T-helper 2 cell (primary cell): ENCODE results near the gene RAB11FIP4.

ENCODE experiments used
- DNase-seq, 5 experiments: peaks; one replicate each; pipeline versions ENCODE4 v3.0.0 to v3.0.0-alpha.2; 2012 to 2022

Gene RAB11FIP4

DNA sequence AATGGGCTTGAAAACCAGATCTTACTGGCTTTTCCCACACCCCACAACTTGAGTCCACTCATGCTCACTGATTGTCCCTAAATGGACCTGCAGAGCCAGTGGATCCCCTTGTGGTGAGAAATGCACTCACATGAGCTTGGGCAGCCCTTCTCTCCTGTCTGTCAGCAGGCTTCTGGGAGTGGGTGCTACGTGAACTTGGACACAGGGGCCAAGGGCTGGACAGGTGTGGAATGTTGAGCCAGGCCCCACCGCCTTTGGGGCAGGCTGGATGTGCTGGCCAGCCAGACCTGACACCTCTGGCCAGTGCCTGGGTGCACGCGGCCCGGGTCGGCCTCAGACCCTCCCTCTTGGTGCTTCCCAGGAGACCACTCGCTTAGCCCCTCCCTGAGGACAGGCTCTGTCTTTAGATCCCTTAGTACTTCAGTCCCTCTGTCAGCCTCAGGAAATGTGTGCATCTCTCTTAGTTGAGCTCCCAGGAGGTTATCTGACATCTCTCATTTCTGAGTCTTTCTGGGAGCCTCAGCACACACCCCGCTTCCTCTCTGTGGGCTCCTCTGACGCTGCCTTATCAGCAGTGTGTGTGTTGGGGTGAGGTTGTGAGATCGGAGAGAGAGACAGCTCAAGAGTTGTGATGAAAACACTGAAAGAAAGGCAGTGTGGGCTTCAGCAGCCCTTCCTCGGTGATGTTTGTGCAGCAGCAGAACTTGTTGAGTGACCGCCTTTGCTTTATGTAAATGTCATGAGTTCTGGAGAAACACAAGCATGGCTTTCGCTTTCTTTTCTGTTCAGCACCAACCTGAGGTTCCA is 117.0 kb downstream of the RAB11FIP4 start:
- DNase-seq, result peak in 4 of 5 experiments; percentile 32 to 99 (median 74)

DNA sequence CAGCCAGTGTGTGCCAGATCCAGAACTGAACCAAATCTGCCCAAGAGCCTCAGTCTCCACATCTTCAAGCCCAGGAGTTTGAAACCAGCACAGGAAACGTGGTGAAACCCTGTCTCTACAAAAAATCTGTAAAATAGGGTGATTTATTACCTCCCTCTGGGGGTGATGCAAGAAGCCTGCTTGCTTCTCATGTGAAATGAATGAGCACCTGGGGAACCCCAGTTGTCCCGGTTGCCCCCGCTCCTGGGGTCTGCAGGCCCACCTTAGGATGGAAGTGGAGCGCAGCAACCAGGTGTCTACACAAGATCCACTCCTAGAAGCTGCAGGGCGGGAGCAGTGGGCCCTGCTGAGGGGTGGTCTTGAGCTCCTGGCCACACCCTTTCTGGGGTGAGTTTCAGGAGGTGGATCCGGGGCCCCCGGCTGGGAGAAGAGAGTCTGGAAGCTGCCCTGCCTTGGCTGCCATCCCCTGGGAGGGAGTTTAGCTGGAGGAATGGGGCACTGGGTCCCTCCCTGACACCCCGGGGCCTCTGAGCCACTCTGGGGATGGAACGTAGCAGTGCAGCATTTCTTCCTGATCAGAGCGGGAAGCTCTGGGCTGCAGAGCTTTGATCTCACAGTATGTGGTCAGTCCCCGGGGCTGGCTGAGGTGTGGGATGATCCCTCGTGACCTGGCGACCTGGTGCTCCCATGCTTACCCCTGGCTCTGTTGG is 117.8 kb downstream of the RAB11FIP4 start:
- peak in 1 of 5 experiments; percentile 59 for DNase-seq

DNA sequence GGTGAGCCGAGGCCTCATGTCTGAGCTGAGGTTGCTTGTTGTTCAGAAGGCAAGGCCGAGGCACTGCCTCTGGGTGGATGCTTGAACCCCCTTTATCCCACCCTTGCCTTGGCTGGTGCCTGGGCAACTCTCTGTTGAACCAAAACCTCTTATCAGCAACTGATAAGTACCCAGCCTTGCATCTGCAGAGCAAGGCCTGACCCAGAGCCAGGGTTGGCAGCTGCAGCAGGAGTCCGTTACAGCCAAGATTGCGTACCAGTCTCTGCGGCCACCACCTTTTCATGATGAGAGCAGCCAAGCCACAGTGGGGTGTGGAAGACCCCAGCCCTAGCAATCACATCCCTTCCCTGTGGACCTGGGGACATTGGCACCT is 118.3 kb downstream of the RAB11FIP4 start:
- no peak for DNase-seq

DNA sequence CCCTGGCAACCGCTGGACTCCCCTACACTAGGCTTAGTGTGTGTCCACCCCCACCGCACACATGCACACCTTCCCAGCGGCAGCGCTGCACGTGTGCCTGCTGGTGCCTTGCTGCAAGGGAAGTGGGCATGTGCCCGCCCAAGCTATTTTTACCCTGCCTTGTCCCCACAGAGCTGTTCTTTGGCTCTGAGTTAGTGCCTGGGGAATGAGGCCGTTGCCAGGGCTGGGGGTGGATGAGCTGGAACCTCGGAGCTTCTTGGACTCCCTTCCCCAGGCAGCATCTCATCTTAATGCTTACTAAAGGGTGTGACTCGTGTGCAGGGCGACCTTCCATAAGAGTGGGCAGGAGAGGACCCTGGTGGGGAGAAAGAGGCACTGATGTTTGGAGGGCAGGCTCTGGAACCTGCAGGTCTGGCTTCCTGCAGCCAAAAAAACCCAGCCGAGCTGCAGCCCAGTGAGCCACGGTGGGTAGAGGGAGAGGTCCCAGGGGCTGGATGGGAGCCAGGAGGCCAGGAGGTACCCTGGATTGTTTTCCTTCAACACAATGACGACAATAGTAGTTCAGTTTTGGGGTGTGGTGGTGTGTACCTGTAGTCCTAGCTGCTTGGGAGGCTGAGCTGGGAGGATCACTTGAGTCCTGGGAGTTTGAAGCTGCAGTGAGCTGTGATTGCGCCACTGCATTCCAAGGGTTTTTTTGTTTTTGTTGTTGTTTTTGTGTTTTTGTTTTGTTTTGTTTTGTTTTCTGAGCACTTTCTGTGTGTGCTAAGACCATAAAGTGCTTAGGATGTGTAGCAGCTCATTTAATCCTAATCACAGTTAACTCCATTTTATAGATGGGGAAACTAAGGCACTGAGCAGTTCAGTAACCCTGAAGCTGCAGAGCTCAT is 119.1 kb downstream of the RAB11FIP4 start:
- peak in 1 of 5 experiments; percentile 74 for DNase-seq

DNA sequence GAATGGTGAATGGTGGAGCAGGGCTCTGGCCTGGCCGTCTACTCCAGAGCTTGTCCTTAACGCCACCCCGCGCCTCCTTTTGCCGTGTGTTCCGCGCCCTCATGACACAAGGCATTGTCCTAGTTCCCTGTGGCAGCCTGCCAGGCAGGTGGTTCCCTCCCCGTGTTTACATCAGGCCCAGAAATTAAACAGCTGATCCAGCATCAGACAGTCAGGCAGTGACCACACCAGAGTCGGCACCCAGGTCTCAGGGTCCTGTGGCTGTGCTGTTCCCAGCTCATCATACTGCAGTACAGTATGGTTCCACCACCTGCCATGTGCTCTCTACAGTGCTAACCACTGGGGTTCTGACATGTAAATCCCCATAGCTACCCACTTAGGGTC is 119.7 kb downstream of the RAB11FIP4 start:
- DNase-seq, result no peak

DNA sequence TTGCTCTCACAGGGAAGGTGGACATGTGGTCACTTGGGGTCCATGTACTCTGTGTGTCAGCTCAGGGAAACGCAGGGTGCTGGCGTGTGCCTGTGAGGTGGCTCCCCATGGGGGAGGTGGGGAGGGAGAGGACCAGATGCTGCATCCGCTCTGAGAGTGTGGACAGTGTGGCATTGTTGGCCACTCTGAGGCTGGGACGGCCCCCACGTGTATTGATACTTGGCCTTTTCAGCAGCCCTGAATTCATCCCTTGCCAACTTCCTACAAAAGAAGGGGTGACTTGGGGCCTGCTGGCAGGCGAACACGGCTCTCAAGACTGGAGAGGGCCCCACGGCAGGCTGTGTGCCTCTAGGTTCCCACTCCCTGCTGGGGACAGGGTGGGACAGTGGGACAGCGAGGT is 120.1 kb downstream of the RAB11FIP4 start:
- DNase-seq, result no peak

DNA sequence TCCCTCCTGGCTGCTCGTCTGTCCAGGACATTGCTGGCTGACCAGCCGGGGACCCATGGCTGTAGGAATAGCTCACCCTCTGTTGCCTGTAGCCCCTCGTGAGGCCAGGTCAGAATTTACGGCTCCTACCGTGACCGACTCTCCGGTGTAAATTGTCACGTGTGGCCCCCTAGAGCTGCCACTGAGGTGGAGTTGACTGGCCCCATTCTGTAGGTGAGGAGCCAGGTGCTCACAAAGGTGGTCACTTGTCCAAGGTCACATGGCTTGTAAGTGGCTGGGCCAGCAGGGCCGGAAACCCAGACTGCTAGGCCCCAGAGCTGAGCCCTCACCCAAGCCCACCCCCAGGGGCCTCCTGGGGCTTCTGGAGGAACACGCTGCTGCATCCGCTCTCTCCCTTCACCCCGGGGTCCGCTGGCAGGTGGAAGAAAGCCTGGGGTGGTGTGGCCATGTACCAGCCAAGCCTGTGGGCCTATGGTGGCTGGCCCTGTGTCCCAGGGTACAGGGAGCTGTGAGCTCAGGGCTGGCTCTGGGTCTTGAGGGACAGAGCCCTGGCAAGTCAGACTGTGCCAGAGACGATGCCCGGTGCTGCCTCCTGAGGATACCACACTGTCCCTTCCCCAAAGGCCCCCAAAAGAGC is 120.7 kb downstream of the RAB11FIP4 start:
- no peak for DNase-seq

DNA sequence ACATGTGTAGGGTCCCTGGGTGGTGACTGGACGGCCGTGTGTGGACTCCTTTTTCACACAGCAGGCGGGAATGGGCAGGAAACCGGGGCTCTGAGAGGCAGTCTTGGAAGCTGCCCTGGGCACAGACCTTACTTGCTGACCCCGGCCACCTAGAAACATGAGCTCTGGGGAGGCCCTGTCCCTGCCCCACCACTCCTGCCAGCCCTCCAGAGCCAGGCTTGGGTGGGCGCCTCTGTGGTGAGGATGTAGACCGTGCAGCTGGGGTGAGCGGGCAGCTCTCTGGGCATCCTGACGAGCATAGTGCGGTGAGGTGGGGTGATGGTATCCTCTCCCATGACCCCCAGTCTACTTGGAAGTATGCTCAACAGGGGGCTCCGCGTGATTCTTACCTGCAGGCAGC is 121.3 kb downstream of the RAB11FIP4 start:
- no peak for DNase-seq

DNA sequence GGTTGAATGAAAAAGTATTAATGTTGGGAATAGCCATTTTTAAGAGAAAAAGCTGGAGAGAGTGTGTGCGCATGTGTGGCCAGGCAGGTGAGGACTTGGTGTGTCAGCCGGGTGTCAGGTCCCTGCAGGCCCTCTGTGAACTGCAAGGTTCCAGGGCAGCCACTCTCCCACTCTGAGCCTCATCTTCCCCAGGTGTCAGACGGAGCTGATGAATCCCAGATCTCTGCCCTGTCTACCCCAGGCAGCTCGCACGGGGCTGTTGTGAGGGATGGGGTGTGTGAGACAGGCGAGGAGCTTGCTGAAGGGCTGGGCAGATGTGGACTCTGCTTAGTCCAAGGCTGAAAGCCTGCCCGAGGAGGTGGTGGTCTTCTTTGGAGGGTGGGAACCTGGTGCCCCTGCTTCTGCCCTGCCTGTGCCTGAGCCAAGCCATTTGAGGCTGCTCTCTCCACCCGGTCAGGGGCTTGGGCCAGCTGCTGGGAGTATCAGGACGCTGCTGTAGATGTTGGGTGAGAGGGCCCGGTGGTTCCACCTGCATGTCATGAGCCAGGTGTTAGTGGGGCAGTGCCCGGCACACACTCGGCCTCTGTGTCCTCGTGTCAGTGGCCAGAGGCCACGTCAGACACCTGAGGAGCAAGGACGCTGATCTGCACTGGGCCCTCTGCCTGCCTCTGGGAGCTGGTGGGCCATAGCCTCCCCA is 122.4 kb downstream of the RAB11FIP4 start:
- DNase-seq, result no peak

DNA sequence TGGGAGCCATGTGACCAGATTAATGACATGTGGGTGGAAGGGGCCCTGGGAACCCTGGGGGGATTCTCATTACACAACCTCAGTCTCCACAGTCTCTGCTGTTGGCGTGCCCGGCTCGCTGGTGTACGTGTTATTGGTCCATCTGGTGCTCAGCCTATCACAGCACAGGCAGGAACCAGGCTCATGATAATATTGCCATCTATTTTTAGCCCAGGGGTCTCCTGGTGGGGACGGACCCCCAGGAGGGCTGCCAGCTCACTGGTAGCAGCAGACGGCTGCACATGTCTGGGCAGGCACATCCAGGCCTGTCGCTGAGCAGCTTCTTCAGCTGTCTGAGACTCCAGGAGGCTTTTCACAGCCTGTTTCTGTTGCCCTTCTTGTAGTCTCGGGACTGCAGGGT is 123.8 kb downstream of the RAB11FIP4 start:
- DNase-seq, result no peak

DNA sequence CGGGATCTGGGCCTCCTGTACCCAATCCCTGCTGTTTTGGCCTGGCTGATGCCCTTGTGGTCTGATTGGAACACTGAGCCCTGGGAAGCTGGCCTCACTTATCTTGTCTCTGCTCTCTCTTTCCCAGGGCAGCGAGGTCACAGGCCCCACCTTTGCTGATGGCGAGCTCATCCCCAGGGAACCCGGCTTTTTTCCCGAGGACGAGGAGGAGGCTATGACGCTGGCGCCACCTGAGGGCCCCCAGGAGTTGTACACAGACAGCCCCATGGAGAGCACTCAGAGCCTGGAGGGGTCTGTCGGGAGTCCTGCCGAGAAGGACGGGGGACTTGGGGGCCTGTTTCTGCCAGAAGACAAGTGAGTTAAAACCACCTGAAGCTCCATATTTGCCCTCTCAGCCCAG is 126.0 kb downstream of the RAB11FIP4 start:
- no peak for DNase-seq

DNA sequence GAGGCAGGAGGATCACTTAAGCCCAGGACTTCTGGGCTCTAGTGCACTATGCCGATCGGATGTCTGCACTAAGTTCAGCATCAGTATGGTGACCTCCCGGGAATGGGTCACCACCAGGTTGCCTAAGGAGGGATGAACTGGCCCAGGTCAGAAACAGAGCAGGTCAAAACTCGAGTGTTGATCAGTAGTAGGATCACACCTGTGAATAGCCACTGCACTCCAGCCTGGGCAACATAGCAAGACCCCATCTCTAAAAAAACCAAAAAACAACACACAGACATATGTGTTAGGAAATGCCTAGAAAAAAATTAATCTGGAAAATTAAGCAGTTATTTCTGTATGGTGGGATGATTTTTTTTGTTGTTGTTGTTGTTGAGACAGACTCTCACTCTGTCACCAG is 127.0 kb downstream of the RAB11FIP4 start:
- no peak for DNase-seq

DNA sequence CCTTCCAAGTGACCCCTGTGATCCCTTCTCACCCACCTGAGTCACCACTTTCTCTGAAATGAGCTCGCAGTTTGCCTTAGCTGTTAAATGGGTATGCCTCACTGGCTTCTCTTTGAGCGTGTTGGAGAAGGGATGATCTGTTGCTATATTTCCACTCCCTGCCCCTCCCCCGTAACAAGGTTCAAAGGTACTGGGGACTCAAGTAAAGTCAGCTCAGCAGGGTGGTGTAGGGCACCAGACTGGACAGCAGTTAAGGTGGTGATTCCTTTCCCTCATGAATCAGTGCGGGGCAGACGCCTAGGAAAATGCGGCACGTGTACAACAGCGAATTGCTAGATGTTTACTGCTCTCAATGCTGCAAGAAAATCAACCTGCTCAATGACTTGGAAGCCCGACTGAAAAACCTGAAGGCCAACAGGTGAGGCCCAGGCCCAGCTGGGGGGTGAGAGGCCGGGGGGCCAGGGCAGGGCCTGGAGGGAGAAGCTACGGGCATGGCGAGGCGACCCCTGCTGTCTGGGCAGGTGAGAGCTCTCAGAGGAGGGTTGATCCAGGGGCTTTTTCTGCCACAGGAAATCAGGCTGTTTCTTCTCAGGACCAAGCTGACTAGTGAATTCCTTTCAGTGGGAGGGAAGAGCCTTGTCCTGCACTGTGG is 130.3 kb downstream of the RAB11FIP4 start:
- no peak for DNase-seq

DNA sequence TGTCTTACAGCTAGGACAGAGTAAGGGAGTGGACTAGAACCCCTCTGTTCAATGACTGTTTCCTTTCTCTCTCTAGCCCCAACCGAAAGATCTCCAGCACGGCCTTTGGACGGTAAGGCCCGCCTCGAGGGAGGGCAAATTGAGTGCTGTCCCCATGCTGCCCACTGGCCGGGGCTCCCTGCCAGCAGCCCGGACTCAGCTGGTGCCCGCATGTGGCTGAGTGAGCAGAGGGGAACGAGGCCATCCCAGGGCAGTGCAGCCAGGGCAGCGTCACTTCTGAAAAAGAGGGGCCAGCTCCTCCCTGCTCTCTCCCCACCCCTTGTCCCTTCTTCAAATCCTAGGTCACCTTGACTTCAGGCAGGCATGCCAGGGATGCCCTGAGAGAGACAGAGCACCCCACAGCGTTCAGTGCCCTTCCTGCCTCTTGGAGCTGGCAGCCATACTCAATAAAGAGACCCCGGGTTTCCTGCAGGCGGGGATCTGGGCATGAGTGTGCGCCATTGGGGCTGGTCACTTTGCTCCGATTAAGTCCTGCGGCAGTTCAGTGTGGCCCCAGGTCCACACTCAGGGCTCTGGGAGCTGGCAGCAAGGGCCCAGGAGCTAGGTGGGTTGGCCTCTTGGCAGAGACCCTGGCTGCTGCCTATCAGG is 130.9 kb downstream of the RAB11FIP4 start:
- no peak for DNase-seq

DNA sequence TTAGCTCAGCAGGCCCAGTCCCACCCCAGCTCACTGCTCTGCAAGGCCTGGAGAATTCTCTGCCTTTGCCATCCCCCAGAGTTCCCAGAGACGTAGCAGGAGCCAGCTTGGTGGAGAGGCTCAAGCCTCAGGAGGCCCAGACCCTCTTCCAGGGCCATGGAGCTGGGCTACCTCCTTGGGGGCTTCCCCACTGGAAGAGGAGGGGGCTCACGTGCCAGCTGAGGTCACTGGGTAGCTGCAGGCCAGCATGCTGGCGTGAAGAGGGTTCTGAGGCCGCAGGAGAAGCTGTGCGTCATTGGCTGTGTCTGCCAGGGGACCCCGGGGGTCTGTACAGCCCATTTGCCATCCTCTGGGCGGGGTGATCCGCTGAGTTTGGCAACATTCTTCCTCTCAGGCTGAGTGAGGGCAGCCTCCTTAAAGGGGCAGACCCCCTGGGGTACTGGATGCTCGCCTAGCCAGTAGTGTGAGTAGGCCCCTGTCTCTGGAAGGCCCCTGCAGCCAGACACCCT is 131.6 kb downstream of the RAB11FIP4 start:
- no peak for DNase-seq

DNA sequence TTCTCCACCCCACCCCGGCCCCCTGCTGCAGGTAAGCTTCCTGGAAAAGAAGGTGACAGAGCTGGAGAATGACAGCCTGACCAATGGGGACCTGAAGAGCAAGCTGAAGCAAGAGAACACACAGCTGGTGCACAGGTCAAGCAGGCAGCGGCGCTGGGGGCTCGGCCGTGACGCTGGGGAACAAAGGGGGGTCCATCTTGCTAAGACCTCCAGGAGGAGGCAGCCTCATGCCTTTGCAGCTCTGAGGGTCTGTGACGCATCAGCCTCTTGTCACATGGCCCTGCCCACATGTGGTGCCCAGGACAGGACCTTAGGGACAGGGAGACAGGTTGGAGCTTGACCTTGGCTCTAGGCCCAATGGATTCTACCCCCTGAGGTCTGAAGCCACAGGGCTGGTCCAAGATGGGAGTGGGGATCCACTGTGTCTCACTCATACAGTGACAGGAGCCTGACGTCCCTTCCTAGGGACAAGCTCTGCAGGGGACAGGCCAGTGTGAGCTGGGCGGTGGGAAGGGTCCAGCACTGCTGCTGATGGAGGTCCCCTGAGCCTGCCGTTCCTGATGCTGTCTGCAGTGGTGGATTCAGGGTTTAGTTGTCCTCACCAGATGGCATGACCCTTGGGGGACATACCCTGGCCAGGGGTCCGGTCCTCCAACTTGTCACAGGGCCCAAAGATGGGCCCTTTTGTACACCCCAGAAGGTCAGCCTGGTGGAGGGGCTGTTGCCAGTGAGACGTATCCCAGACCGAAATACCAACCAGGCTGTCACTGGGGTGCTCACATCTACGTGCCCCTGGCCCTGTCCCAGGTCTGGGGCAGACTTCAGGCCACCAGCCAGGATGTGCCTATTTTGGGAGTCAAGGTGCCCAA is 132.6 kb downstream of the RAB11FIP4 start:
- no peak for DNase-seq

DNA sequence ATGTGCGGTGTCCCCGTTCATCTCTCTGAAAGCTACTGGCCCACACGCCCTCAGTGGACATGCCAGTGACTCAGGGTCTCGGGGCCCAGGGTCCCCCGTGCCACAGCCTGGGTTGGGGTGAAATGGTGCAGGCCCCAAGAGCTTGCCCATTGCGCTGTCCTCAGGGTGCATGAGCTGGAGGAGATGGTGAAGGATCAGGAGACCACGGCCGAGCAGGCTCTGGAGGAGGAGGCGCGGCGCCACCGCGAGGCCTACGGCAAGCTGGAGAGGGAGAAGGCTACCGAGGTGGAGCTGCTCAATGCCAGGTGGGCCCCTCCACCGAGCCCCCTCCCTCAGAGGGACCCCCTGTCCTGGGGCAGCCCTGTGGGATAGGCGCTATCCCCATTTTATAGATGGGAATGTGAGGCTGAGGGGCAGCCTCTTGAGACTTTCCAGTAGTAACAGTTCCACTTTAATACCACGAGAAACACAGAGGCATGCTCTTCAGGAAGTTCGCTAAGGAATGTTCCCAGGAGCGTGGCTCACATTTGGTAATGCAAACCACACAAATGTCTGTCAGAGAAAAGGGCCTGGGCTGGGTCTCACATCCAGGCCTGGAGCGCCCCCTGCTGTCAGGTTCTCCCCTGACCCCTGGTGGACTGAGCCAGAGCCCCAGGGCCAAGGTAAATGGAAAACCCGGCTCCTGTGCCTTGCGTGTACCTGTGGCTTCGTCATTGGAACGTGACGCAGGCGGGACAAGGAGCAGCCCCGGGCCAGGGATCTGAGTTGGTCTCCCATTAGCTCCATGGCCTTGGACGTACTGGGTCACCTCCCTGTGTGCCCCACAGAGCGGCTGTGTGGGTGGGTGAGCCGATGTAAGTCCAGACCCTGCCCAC is 133.7 kb downstream of the RAB11FIP4 start:
- peak; percentile 64 to 88 (median 80) for DNase-seq

DNA sequence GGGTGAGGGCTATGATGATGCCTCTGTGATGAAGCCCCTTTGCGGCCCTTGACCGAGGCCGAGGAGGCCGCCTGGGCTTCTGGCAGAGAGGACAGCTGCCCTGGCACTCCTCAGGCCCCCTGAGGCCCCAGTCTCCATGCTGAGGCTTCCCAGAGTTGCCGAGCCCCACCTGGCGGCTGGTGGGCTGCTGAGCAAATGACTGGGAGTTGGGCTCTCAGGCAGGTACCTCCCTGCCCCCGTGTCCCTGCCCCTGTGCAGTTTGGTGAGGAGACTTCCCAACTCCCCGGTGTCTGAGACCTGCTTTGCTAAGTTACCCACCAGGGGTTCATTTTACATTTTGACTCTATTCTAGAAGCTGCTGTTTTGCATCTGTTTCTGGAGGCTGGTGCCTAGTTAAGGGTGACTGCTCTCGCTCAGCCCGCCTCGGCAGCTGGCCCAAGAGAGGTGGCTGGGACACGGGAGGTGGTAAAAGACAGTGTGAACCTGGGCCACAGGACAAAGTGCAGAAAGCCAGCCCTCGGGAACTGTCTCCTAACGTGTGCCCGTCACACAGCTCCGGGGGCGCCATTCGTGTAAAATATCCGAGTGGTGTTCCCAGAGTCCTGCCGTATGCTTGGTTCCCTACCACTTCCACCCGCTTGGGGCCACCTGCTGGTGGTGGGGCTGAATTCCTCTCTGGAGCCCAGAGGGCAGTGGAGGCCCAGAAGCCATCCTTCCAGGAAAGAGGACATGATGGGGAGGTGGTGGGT is 134.5 kb downstream of the RAB11FIP4 start:
- DNase-seq, result no peak
